K562 (cell line): ENCODE data around the gene NFIL3. TPM values are rescaled to one million over a fixed set of nuclear protein-coding genes. Genes with fewer than 3 reads are reported as not detected.

Source experiments
- ATF6 ChIP-seq: sonication (generic); formaldehyde crosslinking; IDR thresholded peaks from 2 replicates; pipeline ENCODE4 v1.4.0; 2020; ENCODE audit warnings: mild to moderate bottlenecking, missing genetic modification reagents
- BCLAF1 ChIP-seq, 2 experiments: fragments of 450-650 bp in 1 of 2; IDR thresholded peaks; 2 replicates each; pipeline ENCODE4 v1.6.1; 2011 to 2017; ENCODE audit warnings: low read depth in 2 of 2, antibody characterized with exemption in 1 of 2, borderline replicate concordance in 1 of 2, low read length in 1 of 2, mild to moderate bottlenecking in 1 of 2, mixed read lengths in 1 of 2; ENCODE audit not compliant: control insufficient read depth in 1 of 2
- BRCA1 ChIP-seq, 2 experiments: fragments of 450-650 bp in 1 of 2; sonication (generic) in 1 of 2; formaldehyde crosslinking in 1 of 2; IDR thresholded peaks; 2 replicates each; pipeline versions ENCODE4 v1.5.0 to v1.6.1; 2017 to 2020; ENCODE audit warnings: mild to moderate bottlenecking in 1 of 2, missing genetic modification reagents in 1 of 2
- BRD9 ChIP-seq: fragments of 450-650 bp; IDR thresholded peaks from 2 replicates; pipeline ENCODE4 v1.6.1; 2018; ENCODE audit warnings: low read depth; ENCODE audit not compliant: partially characterized antibody
- CTBP1 ChIP-seq: fragments of 450-650 bp; IDR thresholded peaks from 2 replicates; pipeline ENCODE4 v1.6.1; 2016; ENCODE audit warnings: borderline replicate concordance
- ESRRA ChIP-seq: fragments of 450-650 bp; IDR thresholded peaks from 2 replicates; pipeline ENCODE4 v1.6.1; 2014; ENCODE audit warnings: low read depth, mild to moderate bottlenecking, moderate library complexity, borderline replicate concordance
- FUS ChIP-seq: fragments of 200-400 bp; formaldehyde crosslinking; optimal IDR thresholded peaks from 2 replicates; pipeline ENCODE3; 2017; ENCODE audit warnings: low read depth, low read length
- GATA2 ChIP-seq: sonication (generic); formaldehyde crosslinking; IDR thresholded peaks from 2 replicates; pipeline ENCODE4 v1.4.0; 2020; ENCODE audit warnings: mild to moderate bottlenecking, missing genetic modification reagents
- HDAC1 ChIP-seq, 2 experiments: fragments of 450-650 bp; IDR thresholded peaks; 2 replicates each; pipeline ENCODE4 v1.6.1; 2016 to 2017; ENCODE audit warnings: inconsistent platforms in 1 of 2, mild to moderate bottlenecking in 1 of 2, moderate library complexity in 1 of 2
- MXI1 ChIP-seq: IDR thresholded peaks from 2 replicates; pipeline ENCODE4 v1.6.1; 2011; ENCODE audit warnings: low read depth, mild to moderate bottlenecking, improper control_type of control experiment, low read length
- NR0B1 ChIP-seq: fragments of 450-650 bp; IDR thresholded peaks from one replicate; pipeline ENCODE4 v1.6.1; 2018; ENCODE audit warnings: mild to moderate bottlenecking, moderate library complexity; ENCODE audit not compliant: partially characterized antibody
- PCBP1 ChIP-seq: fragments of 200-400 bp; formaldehyde crosslinking; IDR thresholded peaks from 2 replicates; pipeline ENCODE4 v1.6.1; 2018; ENCODE audit warnings: mild to moderate bottlenecking, low read depth, low read length; ENCODE audit not compliant: poor library complexity, severe bottlenecking
- SMARCA4 ChIP-seq: fragments of 450-650 bp; IDR thresholded peaks from 2 replicates; pipeline ENCODE4 v1.6.1; 2016
- SNIP1 ChIP-seq: fragments of 450-650 bp; IDR thresholded peaks from 2 replicates; pipeline ENCODE4 v1.7.1; 2017; ENCODE audit warnings: low read depth, mild to moderate bottlenecking
- ZNF589 ChIP-seq: fragments of 200-800 bp; sonication (Bioruptor generic); IDR thresholded peaks from 2 replicates; pipeline ENCODE4 v1.6.1; 2016; ENCODE audit warnings: low read depth, missing genetic modification characterization, missing compliant biosample characterization
- ZNF592 ChIP-seq: fragments of 450-650 bp; IDR thresholded peaks from 2 replicates; pipeline ENCODE4 v1.6.1; 2017; ENCODE audit warnings: antibody characterized with exemption, mild to moderate bottlenecking
- polyA plus RNA-seq, 8 experiments: library from polyadenylated mRNA; depleted of rRNA in 4 of 8; stranded (reverse) in 5 of 8; unstranded in 3 of 8; fragments of >200 nt; fragmentation: Nextera tagmentation in 2 of 8; fragmentation: Illumina TruSeq in 1 of 8; extraction: Ambion mirVana in 2 of 8; extraction: Trizol in 1 of 8; gene quantifications; 2 replicates each; pipeline versions ENCODE4 v1.2.1 to v1.2.3, GENCODE V29; 2011 to 2014; ENCODE audit warnings: inconsistent platforms in 1 of 8, missing spikeins in 1 of 8
- total RNA-seq, 7 experiments: library from RNA; depleted of rRNA in 6 of 7; stranded (reverse); fragments of >200 nt in 6 of 7; fragmentation: Illumina TruSeq in 2 of 7; extraction: Trizol in 2 of 7; gene quantifications; 2 replicates each; pipeline versions ENCODE4 v1.2.1 to v1.2.3, GENCODE V29; 2011 to 2021; ENCODE audit warnings: low replicate concordance in 1 of 7

Gene NFIL3
- total and polyA plus RNA-seq, 9 of the 15 experiments (the other 6 are each of a cell fraction or from before 2014, with no cell fraction given) = 3.2 to 16.1 (median 9.3) TPM

GRCh38 chr9:91424403-91425176, 958 bp upstream of the NFIL3 start (continued):
- TF ChIP-seq ATF6 (peak; percentile 39; the same call in 1 of the 2 replicates), FUS (no peak), MXI1 (no peak), BRD9 (peak; percentile 13), GATA2 (CRISPR knock-in tag) (0 out of 2 replicates have a peak, but pooled peaks have one; percentile 21), CTBP1 (peak; percentile 46), SMARCA4 (no peak), NR0B1 (no peak), ZNF592 (no peak; the same call in 1 of the 2 replicates), ESRRA (no peak), HDAC1 (IDR thresholded peaks at IDR 0.05) (peak in 1 of 2 experiments; percentile 49; a peak in 1 of 4 replicates), BRCA1 (IDR thresholded peaks at IDR 0.05) (no peak), BRCA1 (CRISPR knock-in tag; IDR thresholded peaks at IDR 0.05) (no peak), SNIP1 (no peak), PCBP1 (no peak), ZNF589 (peak; percentile 41; the same call in 1 of the 2 replicates), BCLAF1 (IDR thresholded peaks at IDR 0.05; ENCODE audit: borderline replicate concordance in 1 of 2, control insufficient read depth in 1 of 2, low read depth in 2 of 2, low read length in 1 of 2) (no peak)
